Measurements from ENCODE around the gene APOB.

APOB gene

GRCh38 chr2:21005700-21006422 is 38.0 kb downstream of the APOB start:
- DNase-seq (ENCODE audit: low read depth in 2 of 2): no peak

DNA sequence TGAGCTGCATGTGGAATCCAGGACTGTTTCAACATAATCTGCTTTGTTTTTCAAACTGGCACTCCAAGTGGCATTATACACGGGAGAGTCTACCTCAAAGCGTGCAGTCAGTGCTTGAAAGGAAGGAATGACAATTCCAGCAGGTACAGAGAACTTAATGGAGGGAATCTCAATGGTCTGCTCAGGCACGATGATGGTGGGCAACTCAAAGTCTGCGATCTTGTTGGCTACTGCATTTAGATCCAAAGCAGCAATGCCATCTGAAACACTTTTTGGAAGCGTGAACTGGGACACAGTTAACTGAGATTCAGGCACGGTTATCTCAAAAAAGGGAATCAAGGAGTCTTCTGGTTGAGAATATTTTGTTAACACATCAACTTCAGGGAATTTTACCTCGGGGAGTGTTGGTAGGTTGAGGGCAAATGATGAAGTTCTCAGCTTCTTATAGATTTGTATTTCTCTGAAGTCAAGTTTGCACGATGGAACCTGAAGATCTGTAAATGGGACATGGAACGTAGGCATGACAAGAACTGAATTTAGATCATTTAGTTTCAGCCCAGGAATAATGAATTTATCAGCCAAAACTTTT is 38.7 kb downstream of the APOB start:
- DNase-seq (ENCODE audit: low read depth in 2 of 2): no peak

- DNase-seq (ENCODE audit: low read depth in 2 of 2): no peak
Measured at GRCh38 chr2:21004181-21004572, 39.7 kb downstream of the APOB start.

DNA sequence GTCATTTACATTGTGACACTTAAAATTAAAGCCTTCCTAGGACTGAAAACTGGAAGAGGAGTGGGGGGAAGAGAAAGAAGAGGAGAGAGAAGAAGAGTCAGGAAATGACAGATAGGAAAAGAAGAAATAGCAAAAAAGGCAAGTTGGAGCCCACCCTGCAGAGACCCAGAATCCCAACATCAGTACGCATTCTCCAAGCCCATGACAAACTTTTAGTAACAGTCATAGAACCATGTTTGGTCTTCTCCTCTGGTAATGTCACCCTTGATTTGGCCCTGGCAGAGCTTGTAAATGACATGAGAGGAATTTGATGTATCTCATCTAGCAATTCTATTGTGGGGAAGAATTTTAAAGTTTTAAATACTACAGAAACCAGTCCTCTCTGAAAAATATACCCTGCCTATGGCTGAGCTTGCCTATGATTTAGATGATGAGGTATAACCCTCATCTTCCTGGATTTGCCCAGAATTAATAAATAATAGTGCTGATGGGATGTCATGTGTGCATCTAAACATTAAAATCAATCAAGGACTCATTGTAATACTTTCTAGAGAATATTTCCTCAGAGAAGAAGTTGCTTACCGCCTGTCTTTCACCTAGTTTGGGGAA is 40.2 kb downstream of the APOB start:
- no peak for DNase-seq (ENCODE audit: low read depth in 2 of 2)

- no peak for DNase-seq (ENCODE audit: low read depth in 2 of 2)
Measured at GRCh38 chr2:21002814-21003192, 41.1 kb downstream of the APOB start.

DNA sequence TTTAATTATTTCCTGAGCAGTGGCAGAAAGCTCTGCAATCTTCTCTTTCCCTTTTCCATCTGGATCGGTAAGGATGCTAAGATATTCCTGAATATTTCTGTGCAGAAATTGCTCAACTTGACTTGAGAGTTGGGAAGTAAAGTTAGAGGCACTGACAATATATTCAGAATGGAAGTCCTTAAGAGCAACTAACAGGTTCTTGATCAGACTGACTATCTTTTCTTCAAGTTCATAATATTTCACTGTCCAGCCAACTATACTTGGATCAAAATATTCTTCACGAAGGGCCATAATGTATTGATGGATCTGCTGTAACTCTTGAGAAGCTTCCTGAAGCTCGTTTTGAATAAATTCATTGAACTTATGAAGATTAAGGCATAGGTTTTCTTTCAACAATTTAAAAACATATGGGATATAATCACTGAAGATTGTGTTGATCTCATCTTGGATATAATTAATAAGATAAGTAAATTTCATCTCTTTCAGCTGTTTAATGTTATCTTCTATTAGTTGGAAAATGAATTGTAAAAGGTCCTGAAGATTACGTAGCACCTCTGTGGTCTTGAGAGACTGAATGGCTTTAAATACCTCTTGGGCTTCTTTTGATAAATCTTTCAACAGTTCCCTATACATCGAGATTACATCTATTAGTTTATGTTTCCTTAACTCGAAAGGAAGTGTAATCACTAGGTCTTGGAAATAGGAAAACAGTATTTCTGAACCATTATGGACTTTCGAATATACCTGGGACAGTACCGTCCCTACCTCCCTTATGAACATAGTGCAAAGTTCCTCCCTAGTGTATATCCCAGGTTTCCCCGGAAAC is 41.7 kb downstream of the APOB start:
- DNase-seq (ENCODE audit: low read depth in 2 of 2): no peak

GRCh38 chr2:21001225-21001946 is 42.5 kb downstream of the APOB start:
- no peak for DNase-seq (ENCODE audit: low read depth in 2 of 2)

DNA sequence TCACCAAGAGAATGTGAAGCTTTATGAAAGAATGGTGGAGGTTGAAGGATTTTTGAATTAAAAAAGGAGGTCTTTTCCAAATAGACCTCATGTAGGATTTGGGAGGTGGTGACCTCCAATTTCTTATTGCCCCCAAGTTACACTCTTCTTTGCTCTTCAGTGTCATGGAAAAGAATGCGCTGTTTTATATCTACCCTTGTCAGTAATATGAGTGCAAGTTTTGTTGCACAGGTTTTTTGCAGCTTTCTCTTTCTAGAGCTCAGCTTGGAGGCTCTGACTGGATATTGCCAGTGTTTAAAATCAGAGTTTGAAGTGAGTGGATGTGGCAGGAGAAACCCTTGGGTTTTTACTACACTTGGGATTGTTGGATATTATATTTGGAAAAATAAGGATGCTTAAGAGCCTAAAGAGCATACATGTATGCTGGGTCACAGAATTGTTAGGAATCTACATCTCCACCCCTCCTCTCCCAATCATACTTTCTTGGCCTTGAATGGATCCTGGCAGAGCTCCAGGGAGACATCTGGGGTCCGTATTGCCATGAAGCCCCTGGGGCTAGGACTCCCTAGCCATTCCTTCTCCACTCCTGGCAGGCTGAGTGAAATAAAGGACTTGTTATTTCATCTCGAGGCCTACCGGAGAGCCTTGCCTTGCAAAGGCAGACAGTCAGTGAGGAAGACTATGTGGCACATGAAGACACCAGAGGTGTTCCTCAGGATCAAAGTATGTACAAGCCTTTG is 43.8 kb downstream of the APOB start:
- no peak for DNase-seq (ENCODE audit: low read depth in 2 of 2)

GRCh38 chr2:20998972-20999905 is 44.6 kb downstream of the APOB start:
- DNase-seq (ENCODE audit: low read depth in 2 of 2): no peak

- DNase-seq (ENCODE audit: low read depth in 2 of 2): no peak
Measured at GRCh38 chr2:20997953-20998722, 45.7 kb downstream of the APOB start.

DNA sequence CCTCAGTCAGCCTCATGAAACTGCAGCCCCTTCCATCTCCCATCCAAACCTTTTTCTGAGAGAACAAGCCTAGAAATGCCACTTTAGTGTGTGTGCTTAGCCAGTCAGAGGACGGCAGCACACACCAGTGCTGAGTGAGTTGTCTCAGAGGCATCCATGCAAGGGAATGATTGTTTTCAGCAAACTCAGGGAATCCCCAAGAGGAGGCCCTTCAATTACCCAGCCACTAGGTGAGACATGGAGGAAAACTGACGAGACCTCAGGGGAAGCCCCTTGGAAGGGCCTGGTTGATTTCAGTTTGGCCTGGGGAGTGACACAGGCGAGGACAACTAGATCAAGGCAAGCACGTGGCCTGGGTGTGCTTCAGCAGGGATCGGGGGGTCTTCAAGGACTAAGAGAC is 49.7 kb downstream of the APOB start:
- no peak for DNase-seq (ENCODE audit: low read depth in 2 of 2)

DNA sequence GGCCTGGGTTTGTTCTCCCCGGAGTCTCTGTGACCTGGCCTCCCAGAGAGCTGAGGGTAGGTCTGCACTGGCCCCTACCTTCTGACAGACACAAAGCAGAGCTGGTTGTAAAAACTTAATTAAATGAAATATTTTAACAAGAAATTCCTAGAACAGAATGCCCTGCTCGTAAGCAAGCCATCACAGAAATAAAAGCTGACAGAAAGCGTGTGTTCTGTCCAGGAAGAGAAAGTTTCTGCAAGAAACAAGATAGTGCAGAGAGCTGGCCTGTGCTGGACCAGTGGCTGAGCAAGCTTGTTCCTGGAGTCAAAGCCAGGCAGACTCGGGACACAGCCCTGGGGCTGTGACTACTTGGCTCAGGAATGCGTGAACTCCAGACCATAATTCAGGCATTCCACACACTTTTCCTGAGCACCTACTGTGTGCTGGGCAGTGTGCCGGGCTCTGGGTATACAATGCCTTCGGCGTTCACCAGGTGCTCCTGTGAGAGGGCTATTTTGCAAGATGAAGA is 51.6 kb downstream of the APOB start:
- DNase-seq (ENCODE audit: low read depth in 2 of 2): no peak

DNA sequence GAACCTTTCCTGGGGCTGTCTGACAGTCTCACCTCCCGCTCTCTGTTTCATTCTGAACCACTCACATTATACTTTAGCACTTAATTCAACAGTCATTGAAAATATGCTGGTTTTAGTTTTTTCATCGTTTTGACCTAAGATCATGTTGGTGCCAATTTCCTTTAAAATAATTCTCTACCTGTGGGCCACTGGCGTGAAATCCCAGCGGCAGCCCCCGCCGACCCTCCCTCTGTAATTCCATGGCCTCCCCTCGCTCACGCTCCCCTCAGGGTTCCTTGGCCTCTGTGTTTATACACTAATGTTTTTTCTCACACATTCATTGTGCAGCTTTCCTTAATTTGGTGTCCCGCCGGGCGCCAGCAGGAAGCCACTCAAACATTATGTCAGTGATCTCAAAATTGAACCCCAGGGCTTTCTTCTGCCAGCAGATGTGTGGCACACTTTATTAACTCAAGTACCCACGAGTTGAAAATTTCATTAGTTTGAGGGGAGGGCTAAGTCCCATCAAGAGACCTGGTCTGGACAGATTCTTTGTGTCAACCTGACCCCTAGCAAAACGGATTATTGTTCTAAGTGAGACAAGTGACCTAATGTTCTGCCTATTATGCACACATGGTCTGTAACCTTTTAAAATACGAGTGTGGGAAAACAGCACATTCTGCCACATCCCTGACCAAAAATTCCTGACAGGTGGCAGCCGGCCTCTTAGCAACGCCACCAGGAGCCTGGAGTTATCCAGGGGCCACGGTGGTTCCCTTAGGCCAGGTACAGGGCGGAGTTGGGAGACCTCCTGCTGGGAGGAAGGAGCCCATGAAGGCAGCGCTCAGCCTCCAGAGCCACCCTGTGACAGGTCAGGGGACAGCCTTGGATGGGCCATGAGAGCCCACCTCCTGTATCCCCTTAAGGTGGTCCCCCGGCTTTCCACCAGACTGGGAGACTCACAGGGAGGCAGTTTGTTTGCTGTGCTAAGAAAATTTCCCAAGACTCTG is 53.1 kb downstream of the APOB start:
- DNase-seq (ENCODE audit: low read depth in 2 of 2): no peak

GRCh38 chr2:20989404-20989803 is 54.5 kb downstream of the APOB start:
- DNase-seq (ENCODE audit: low read depth in 2 of 2): no peak

DNA sequence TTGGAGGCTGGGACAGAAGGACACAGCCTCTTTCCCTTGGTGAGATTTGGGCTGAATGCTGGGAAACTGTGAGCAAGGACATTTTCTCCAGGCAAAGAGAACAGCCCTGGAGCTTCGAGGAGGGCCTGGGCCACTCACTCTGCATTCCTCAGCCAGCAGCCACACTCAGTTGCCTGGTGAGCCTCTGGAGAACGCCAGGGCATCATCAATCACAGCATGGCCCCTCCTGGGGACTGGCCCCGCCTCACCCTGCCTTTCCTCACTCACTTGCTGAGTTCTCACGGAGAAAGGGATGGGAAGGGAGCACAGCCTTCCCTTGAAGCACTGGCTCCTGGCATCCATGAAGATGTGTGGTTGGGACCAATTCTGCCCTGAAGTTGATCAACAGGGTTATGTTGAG is 55.0 kb downstream of the APOB start:
- no peak for DNase-seq (ENCODE audit: low read depth in 2 of 2)

DNA sequence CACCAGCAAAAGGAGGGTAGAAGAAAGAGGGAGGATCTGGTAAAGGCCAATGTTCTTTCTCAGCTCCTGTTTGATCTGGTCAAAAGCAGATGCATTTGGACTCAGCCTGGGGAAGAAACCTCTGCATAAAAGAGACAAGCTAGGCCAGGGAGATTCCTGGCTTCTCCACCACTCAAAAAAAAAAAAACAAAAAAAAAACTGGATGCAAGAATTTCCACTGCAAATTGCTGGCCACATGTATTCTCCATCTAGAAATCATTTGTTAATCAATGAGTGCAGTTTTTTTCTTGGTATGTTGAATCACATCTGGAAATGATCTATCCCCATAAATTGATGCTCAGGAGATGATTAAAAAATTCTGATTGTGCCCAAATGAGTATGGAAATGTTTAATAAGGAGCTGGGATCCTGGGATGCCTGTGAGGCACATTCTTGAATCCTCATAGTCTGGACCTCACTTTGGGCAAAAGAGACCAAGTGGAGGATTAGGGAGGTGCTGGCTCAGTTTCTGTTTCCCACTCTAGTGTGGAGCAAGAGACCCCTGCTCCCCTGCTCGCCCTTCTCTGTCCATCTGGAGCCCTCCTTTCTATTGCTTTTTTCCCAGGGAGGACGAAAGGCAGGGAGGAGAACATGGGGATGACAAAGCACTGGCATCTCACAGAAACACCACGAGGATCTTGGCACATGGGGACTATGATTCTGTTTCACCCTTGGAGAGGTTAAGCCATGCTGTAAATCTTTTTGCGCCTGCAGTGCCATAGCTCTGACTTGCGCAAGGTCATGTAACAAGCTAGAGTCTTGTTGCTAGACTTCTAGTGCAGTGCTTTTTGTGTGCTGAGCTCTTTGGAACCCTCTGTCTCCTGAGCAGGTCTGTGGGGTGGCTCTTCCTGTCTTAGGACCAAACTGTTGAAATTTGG is 57.6 kb downstream of the APOB start:
- DNase-seq (ENCODE audit: low read depth in 2 of 2): no peak

DNA sequence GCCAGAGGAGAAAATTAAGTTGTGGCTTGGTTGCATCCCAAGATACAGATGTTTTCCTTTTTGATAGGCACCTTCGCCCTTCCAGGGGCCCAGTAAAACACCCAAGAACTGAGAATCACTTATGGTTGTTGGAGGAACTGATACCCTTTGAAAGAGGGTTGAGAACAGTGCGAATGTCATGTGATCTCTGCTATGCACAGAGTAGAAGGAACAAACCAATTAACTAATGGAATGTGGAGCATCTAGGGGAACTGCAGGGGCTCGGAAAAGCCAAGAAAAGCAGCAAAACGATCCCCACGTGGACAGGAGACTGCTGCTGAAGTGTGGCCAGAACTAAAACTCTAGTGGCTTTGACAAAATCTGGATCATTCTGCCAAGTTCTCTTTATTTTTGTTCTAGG is 58.8 kb downstream of the APOB start:
- no peak for DNase-seq (ENCODE audit: low read depth in 2 of 2)
